ENCODE results near the gene CYFIP1. TPM values are rescaled to one million over a fixed set of nuclear protein-coding genes. Genes with fewer than 3 reads are reported as not detected.

Gene CYFIP1
- total RNA-seq, 1 donor from 2014 or later = 59.5 TPM

DNA sequence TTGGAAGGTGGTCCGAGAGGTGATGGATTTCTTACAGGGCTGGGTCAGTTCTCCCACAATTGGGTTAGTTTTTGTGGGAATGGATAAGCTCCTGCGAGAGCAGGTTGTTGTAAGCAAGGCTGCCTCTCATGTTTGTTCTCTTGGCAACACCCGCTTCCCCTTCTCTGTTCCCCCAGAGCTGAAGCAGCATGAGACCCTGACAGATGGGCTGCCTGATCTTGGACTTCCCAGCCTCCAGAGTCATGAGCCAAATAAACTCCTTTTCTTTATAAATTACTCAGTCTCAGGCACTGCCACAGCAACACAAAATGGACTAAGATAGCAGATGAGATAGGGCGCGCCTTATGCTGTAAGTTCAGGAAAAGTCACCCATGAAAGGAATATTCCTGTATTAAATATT lies 103.1 kb downstream of the CYFIP1 start:
- Histone ChIP-seq H3K27me3 (ENCODE audit: control insufficient read depth, insufficient read depth, low read length) (no peaks in the 10 kb centered on the region), H3K36me3 (ENCODE audit: control insufficient read depth, insufficient read depth, low read length) (peaks cover 23% of the 10 kb centered on the region), H3K4me3 (ENCODE audit: low read depth, low read length) (no peak overlapping the region)
- TF ChIP-seq, protein P1, sequence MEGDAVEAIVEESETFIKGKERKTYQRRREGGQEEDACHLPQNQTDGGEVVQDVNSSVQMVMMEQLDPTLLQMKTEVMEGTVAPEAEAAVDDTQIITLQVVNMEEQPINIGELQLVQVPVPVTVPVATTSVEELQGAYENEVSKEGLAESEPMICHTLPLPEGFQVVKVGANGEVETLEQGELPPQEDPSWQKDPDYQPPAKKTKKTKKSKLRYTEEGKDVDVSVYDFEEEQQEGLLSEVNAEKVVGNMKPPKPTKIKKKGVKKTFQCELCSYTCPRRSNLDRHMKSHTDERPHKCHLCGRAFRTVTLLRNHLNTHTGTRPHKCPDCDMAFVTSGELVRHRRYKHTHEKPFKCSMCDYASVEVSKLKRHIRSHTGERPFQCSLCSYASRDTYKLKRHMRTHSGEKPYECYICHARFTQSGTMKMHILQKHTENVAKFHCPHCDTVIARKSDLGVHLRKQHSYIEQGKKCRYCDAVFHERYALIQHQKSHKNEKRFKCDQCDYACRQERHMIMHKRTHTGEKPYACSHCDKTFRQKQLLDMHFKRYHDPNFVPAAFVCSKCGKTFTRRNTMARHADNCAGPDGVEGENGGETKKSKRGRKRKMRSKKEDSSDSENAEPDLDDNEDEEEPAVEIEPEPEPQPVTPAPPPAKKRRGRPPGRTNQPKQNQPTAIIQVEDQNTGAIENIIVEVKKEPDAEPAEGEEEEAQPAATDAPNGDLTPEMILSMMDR (IDR thresholded peaks at IDR 0.05; ENCODE audit: insufficient read depth, low read length, severe bottlenecking) = no peak
- DNase-seq (ENCODE audit: low read depth) (no peak), FAIRE-seq (no peak)

GRCh38 chr15:22874966-22875365 lies 105.2 kb downstream of the CYFIP1 start:
- peaks cover 18% of the 10 kb centered on the region for H3K36me3 ChIP-seq (ENCODE audit: control insufficient read depth, insufficient read depth, low read length)
- no peak for DNase-seq (ENCODE audit: low read depth)
- FAIRE-seq = no peak
- no peak overlapping the region for H3K4me3 ChIP-seq (ENCODE audit: low read depth, low read length)
- TF ChIP-seq, protein P1 (IDR thresholded peaks at IDR 0.05; ENCODE audit: insufficient read depth, low read length, severe bottlenecking) = no peak
- no peaks in the 10 kb centered on the region for H3K27me3 ChIP-seq (ENCODE audit: control insufficient read depth, insufficient read depth, low read length)

GRCh38 chr15:22874256-22874655 lies 105.9 kb downstream of the CYFIP1 start:
- Histone ChIP-seq H3K4me3 (ENCODE audit: low read depth, low read length) (no peak overlapping the region), H3K36me3 (ENCODE audit: control insufficient read depth, insufficient read depth, low read length) (peaks cover 18% of the 10 kb centered on the region), H3K27me3 (ENCODE audit: control insufficient read depth, insufficient read depth, low read length) (no peaks in the 10 kb centered on the region)
- TF ChIP-seq, protein P1 (IDR thresholded peaks at IDR 0.05; ENCODE audit: insufficient read depth, low read length, severe bottlenecking) = no peak
- DNase-seq (ENCODE audit: low read depth) (no peak), FAIRE-seq (no peak)

GRCh38 chr15:22873841-22874240 lies 106.3 kb downstream of the CYFIP1 start:
- Histone ChIP-seq H3K27me3 (ENCODE audit: control insufficient read depth, insufficient read depth, low read length) (no peaks in the 10 kb centered on the region), H3K36me3 (ENCODE audit: control insufficient read depth, insufficient read depth, low read length) (peaks cover 22% of the 10 kb centered on the region), H3K4me3 (ENCODE audit: low read depth, low read length) (no peak overlapping the region)
- FAIRE-seq = no peak
- TF ChIP-seq, protein P1 (IDR thresholded peaks at IDR 0.05; ENCODE audit: insufficient read depth, low read length, severe bottlenecking) = no peak
- no peak for DNase-seq (ENCODE audit: low read depth)

DNA sequence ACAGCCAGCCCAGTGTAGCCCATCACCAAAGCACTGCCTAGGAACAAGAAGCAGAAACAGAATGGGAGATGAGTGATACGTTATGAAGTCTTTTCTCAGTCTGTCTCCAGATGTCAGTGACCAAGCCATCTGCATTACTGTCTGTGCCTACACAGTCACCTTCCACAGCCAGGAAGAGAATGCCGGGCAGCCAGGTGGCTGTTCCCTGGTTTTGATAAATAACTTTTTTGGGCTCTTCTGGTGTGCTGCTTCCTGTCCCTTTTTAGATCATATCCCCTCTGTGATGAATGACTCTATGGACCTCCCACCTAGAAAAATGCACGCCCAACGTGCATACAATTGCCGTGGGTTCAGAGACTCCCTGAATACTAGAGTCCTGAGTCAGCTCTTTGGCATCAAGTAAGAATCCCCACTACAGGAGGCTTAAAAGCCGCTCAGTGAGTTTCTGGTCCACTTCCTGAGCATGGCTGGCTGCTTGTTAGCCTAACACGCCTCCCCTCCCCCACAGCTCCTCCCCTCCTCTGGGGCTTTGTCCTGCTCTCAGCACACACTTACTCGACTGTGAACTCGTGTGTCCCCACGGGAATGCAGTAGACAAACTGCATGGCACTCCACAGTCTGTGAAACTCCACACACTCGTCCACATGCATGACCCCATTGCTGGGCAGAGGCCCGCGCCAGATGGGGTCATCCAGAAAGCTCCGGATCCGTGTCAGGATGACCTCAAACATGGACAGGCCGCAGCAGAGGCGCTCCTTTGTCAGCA lies 107.0 kb downstream of the CYFIP1 start:
- Histone ChIP-seq H3K27me3 (ENCODE audit: control insufficient read depth, insufficient read depth, low read length) (no peaks in the 10 kb centered on the region), H3K36me3 (ENCODE audit: control insufficient read depth, insufficient read depth, low read length) (peaks cover 24% of the 10 kb centered on the region), H3K4me3 (ENCODE audit: low read depth, low read length) (no peak overlapping the region)
- DNase-seq (ENCODE audit: low read depth) (no peak), FAIRE-seq (peak; percentile 93)
- TF ChIP-seq, protein P1 (IDR thresholded peaks at IDR 0.05; ENCODE audit: insufficient read depth, low read length, severe bottlenecking) = no peak
